Measurements from ENCODE around the gene MYBBP1A. TPM values are rescaled to one million over a fixed set of nuclear protein-coding genes. Genes with fewer than 3 reads are reported as not detected.
A peak's percentile ranks its signal among the peaks of the same experiment; 100 is the strongest.

MYBBP1A gene
- polyA plus RNA-seq, 3 donors: 4.2 to 22.3 (median 5.3) TPM

GRCh38 chr17:4501295-4501949 is 53.8 kb downstream of the MYBBP1A start:
- no peak overlapping the region for H2AFZ ChIP-seq (ENCODE audit: insufficient read depth, low read depth, low read length, poor library complexity, severe bottlenecking)
- H3K27ac ChIP-seq (ENCODE audit: low read depth in 1 of 2, low read length in 2 of 2): no peak overlapping the region
- no CpG with 5 or more reads among the region's 3 CpGs for WGBS (ENCODE audit: insufficient coverage)
- intact Hi-C loops (cut with micrococcal nuclease): no loop called here
- H3K4me3 ChIP-seq (replicated peaks in 1 of 3; ENCODE audit: low read depth in 2 of 3, low read length in 3 of 3): no peak overlapping the region
- no peaks in the 10 kb centered on the region for H3K36me3 ChIP-seq (replicated peaks in 1 of 2; ENCODE audit: control insufficient read depth in 1 of 2, insufficient read depth in 2 of 2, low read length in 2 of 2)
- H3K9me3 ChIP-seq (replicated peaks in 1 of 2; ENCODE audit: control insufficient read depth in 1 of 2, insufficient read depth in 1 of 2, low read length in 2 of 2): peaks cover 0 to 13% of the 10 kb centered on the region in 2 donors
- Mint-ChIP-seq H3K27me3 (ENCODE audit: low read depth in 3 of 3) (peaks cover 46 to 61% (median 49%) of the 10 kb centered on the region in 3 donors), H3K36me3 (peaks cover 0 to 5% of the 10 kb centered on the region in 2 donors), H3K9me3 (peaks cover 0 to 17% (median 0%) of the 10 kb centered on the region in 7 donors), H3K4me3 (peak overlapping the region in 1 of 2 donors; percentile 95), H3K4me1 (peaks cover 38% of the 10 kb centered on the region), H3K27ac (no peak overlapping the region)
- H3K4me1 ChIP-seq (ENCODE audit: control insufficient read depth in 1 of 2, insufficient read depth in 2 of 2, low read length in 2 of 2): peaks cover 25 to 31% of the 10 kb centered on the region in 2 donors
- H3K4me2 ChIP-seq (replicated peaks; ENCODE audit: extremely low read depth, low read length, poor library complexity, severe bottlenecking): no peak overlapping the region
- no peak for TF ChIP-seq CTCF (IDR thresholded peaks at IDR 0.05)
- H3K79me2 ChIP-seq (ENCODE audit: insufficient read depth, low read length): no peaks in the 10 kb centered on the region
- no peak overlapping the region for H3K9ac ChIP-seq (ENCODE audit: insufficient read depth, low read length, poor library complexity, severe bottlenecking)
- H3K27me3 ChIP-seq (ENCODE audit: control insufficient read depth in 2 of 2, insufficient read depth in 2 of 2, low read length in 2 of 2): peaks cover 14 to 42% of the 10 kb centered on the region in 2 donors
- DNase-seq: no peak
- H4K20me1 ChIP-seq (ENCODE audit: insufficient read depth, low read length): no peaks in the 10 kb centered on the region

GRCh38 chr17:4500191-4500571 is 55.0 kb downstream of the MYBBP1A start:
- H3K9ac ChIP-seq (ENCODE audit: insufficient read depth, low read length, poor library complexity, severe bottlenecking): no peak overlapping the region

More at GRCh38 chr17:4500191-4500571, 55.0 kb downstream of the MYBBP1A start:
- no peak for DNase-seq
- peaks cover 25 to 31% of the 10 kb centered on the region in 2 donors for H3K4me1 ChIP-seq (ENCODE audit: control insufficient read depth in 1 of 2, insufficient read depth in 2 of 2, low read length in 2 of 2)
- peak overlapping the region; percentile 70 for H3K4me2 ChIP-seq (replicated peaks; ENCODE audit: extremely low read depth, low read length, poor library complexity, severe bottlenecking)
- no peaks in the 10 kb centered on the region for H3K79me2 ChIP-seq (ENCODE audit: insufficient read depth, low read length)
- H3K4me1 Mint-ChIP-seq: peaks cover 38% of the 10 kb centered on the region
- peaks cover 0 to 13% of the 10 kb centered on the region in 2 donors for H3K9me3 ChIP-seq (replicated peaks in 1 of 2; ENCODE audit: control insufficient read depth in 1 of 2, insufficient read depth in 1 of 2, low read length in 2 of 2)
- H3K27ac Mint-ChIP-seq: no peak overlapping the region
- H2AFZ ChIP-seq (ENCODE audit: insufficient read depth, low read depth, low read length, poor library complexity, severe bottlenecking): peak overlapping the region; percentile 68
- peaks cover 14 to 42% of the 10 kb centered on the region in 2 donors for H3K27me3 ChIP-seq (ENCODE audit: control insufficient read depth in 2 of 2, insufficient read depth in 2 of 2, low read length in 2 of 2)
- peak overlapping the region; percentile 85 to 95 for H3K4me3 Mint-ChIP-seq
- H3K27ac ChIP-seq (ENCODE audit: low read depth in 1 of 2, low read length in 2 of 2): no peak overlapping the region
- no peaks in the 10 kb centered on the region for H4K20me1 ChIP-seq (ENCODE audit: insufficient read depth, low read length)
- WGBS (ENCODE audit: insufficient coverage): 0% methylated on average over 6 of the region's 7 CpGs
- peaks cover 0 to 17% (median 0%) of the 10 kb centered on the region in 7 donors for H3K9me3 Mint-ChIP-seq
- intact Hi-C loops (cut with micrococcal nuclease): no loop called here
- peaks cover 46 to 58% (median 51%) of the 10 kb centered on the region in 3 donors for H3K27me3 Mint-ChIP-seq (ENCODE audit: low read depth in 3 of 3)
- H3K36me3 ChIP-seq (replicated peaks in 1 of 2; ENCODE audit: control insufficient read depth in 1 of 2, insufficient read depth in 2 of 2, low read length in 2 of 2): no peaks in the 10 kb centered on the region
- no peak for TF ChIP-seq CTCF (IDR thresholded peaks at IDR 0.05)
- peak overlapping the region in 1 of 3 experiments; percentile 70 for H3K4me3 ChIP-seq (replicated peaks in 1 of 3; ENCODE audit: low read depth in 2 of 3, low read length in 3 of 3)
- peaks cover 0 to 5% of the 10 kb centered on the region in 2 donors for H3K36me3 Mint-ChIP-seq
